Measurements from ENCODE around the gene MCU.

The MCU gene

GRCh38 chr10:72785409-72785808, 93.5 kb downstream of the MCU start:
- H3K27ac ChIP-seq (ENCODE audit: low read depth, low read length), result peak overlapping the region; percentile 97
- H3K9ac ChIP-seq (ENCODE audit: low read depth, low read length), result no peak overlapping the region; the same call in 1 of the 2 replicates
- H3K9me3 ChIP-seq (ENCODE audit: control insufficient read depth, insufficient read depth, low read length), result no peaks in the 10 kb centered on the region
- peaks cover 60% of the 10 kb centered on the region for H3K4me1 ChIP-seq (ENCODE audit: control insufficient read depth, insufficient read depth, low read length)
- no peaks in the 10 kb centered on the region for H3K36me3 ChIP-seq (ENCODE audit: control insufficient read depth, insufficient read depth, low read length)
- H3K27me3 ChIP-seq (ENCODE audit: control insufficient read depth, insufficient read depth, low read length), result no peaks in the 10 kb centered on the region
- H3K4me3 ChIP-seq (ENCODE audit: low read depth, low read length), result peak overlapping the region; percentile 33; the same call in 1 of the 2 replicates

GRCh38 chr10:72790216-72790990, 98.5 kb downstream of the MCU start:
- Histone ChIP-seq H3K9ac (ENCODE audit: low read depth, low read length) (no peak overlapping the region), H3K4me1 (ENCODE audit: control insufficient read depth, insufficient read depth, low read length) (peaks cover 58% of the 10 kb centered on the region), H3K36me3 (ENCODE audit: control insufficient read depth, insufficient read depth, low read length) (no peaks in the 10 kb centered on the region), H3K4me3 (ENCODE audit: low read depth, low read length) (no peak overlapping the region), H3K27me3 (ENCODE audit: control insufficient read depth, insufficient read depth, low read length) (no peaks in the 10 kb centered on the region), H3K27ac (ENCODE audit: low read depth, low read length) (peak overlapping the region; percentile 22), H3K9me3 (ENCODE audit: control insufficient read depth, insufficient read depth, low read length) (no peaks in the 10 kb centered on the region)

- Histone ChIP-seq H3K4me1 (ENCODE audit: control insufficient read depth, insufficient read depth, low read length) (peaks cover 50% of the 10 kb centered on the region), H3K27ac (ENCODE audit: low read depth, low read length) (peak overlapping the region; percentile 85)
Observed at GRCh38 chr10:72792288-72792687, 100.3 kb downstream of the MCU start.

DNA sequence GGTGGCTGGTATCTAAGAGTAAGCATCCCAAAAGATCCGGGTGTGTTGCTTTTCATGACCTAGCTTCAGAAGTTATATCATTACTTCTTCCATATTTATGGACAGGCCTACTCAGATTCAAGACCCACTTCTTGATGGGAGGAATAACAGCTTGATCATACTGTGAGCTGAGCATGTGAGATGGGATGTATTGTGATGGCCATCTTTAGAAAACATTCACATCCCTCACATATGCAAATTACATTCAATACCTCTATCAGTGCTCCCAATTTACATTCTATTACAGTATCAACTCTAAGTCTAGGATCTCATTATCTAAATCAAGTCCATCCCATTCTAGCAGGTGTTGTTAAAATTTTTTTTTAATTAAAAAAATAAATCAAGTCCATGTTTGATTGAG, 101.8 kb downstream of the MCU start:
- H3K27me3 ChIP-seq (ENCODE audit: control insufficient read depth, insufficient read depth, low read length), result no peaks in the 10 kb centered on the region
- no peaks in the 10 kb centered on the region for H3K9me3 ChIP-seq (ENCODE audit: control insufficient read depth, insufficient read depth, low read length)
- H3K36me3 ChIP-seq (ENCODE audit: control insufficient read depth, insufficient read depth, low read length), result no peaks in the 10 kb centered on the region
- H3K4me3 ChIP-seq (ENCODE audit: low read depth, low read length), result 0 out of 2 replicates have a peak overlapping the region, but pooled peaks have one; percentile 19
- H3K27ac ChIP-seq (ENCODE audit: low read depth, low read length), result peak overlapping the region; percentile 85
- H3K9ac ChIP-seq (ENCODE audit: low read depth, low read length), result no peak overlapping the region
- H3K4me1 ChIP-seq (ENCODE audit: control insufficient read depth, insufficient read depth, low read length), result peaks cover 50% of the 10 kb centered on the region

More at GRCh38 chr10:72792288-72792687, 100.3 kb downstream of the MCU start:
- Histone ChIP-seq H3K27me3 (ENCODE audit: control insufficient read depth, insufficient read depth, low read length) (no peaks in the 10 kb centered on the region), H3K9ac (ENCODE audit: low read depth, low read length) (peak overlapping the region; percentile 39), H3K9me3 (ENCODE audit: control insufficient read depth, insufficient read depth, low read length) (no peaks in the 10 kb centered on the region), H3K36me3 (ENCODE audit: control insufficient read depth, insufficient read depth, low read length) (no peaks in the 10 kb centered on the region), H3K4me3 (ENCODE audit: low read depth, low read length) (peak overlapping the region; percentile 28; the same call in 1 of the 2 replicates)

GRCh38 chr10:72794260-72794659, 102.3 kb downstream of the MCU start:
- H3K27ac ChIP-seq (ENCODE audit: low read depth, low read length), result peak overlapping the region; percentile 85
- peaks cover 50% of the 10 kb centered on the region for H3K4me1 ChIP-seq (ENCODE audit: control insufficient read depth, insufficient read depth, low read length)
- H3K4me3 ChIP-seq (ENCODE audit: low read depth, low read length), result 0 out of 2 replicates have a peak overlapping the region, but pooled peaks have one; percentile 19
- H3K27me3 ChIP-seq (ENCODE audit: control insufficient read depth, insufficient read depth, low read length), result no peaks in the 10 kb centered on the region
- H3K9ac ChIP-seq (ENCODE audit: low read depth, low read length), result no peak overlapping the region
- H3K9me3 ChIP-seq (ENCODE audit: control insufficient read depth, insufficient read depth, low read length), result no peaks in the 10 kb centered on the region
- no peaks in the 10 kb centered on the region for H3K36me3 ChIP-seq (ENCODE audit: control insufficient read depth, insufficient read depth, low read length)

DNA sequence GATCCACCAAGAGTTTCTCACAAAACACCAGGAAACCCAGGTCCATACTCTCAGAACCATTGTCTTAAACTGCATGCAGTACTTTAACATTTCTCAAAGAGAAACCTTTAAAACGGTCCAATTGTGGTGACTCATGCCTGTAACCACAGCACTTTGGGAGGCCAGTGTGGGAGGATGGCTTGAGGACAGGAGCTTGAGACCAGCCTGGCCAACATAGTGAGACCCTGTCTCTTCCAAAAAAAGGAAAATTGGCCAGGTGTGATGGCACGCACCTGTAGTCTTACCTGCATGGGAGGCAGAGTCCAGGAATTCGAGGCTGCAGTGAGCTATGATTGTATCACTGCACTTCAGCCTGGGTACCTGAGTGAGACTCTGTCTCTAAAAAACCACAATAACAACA, 104.1 kb downstream of the MCU start:
- Histone ChIP-seq H3K36me3 (ENCODE audit: control insufficient read depth, insufficient read depth, low read length) (no peaks in the 10 kb centered on the region), H3K4me3 (ENCODE audit: low read depth, low read length) (no peak overlapping the region), H3K27me3 (ENCODE audit: control insufficient read depth, insufficient read depth, low read length) (no peaks in the 10 kb centered on the region), H3K4me1 (ENCODE audit: control insufficient read depth, insufficient read depth, low read length) (peaks cover 39% of the 10 kb centered on the region), H3K27ac (ENCODE audit: low read depth, low read length) (no peak overlapping the region), H3K9ac (ENCODE audit: low read depth, low read length) (no peak overlapping the region), H3K9me3 (ENCODE audit: control insufficient read depth, insufficient read depth, low read length) (no peaks in the 10 kb centered on the region)

DNA sequence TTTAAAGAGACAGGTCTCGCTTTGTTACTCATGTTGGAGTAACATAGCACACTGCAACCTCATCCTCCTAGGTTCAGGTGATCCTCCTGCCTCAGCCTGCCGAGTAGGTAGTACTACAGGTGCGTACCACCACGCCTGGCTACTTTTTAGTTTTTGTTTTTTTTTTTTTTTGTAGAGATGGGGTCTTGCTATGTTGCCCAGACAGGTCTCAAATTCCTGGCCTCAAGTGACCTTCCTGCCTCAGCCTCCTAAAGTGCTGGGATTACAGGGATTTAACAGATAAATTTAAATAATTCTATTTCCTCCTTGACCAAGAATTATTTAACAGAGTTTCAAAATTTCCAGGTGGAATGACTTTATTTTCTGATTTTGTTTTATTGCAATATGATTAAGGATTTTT, 104.6 kb downstream of the MCU start:
- Histone ChIP-seq H3K27me3 (ENCODE audit: control insufficient read depth, insufficient read depth, low read length) (no peaks in the 10 kb centered on the region), H3K9me3 (ENCODE audit: control insufficient read depth, insufficient read depth, low read length) (no peaks in the 10 kb centered on the region), H3K4me1 (ENCODE audit: control insufficient read depth, insufficient read depth, low read length) (peaks cover 34% of the 10 kb centered on the region), H3K9ac (ENCODE audit: low read depth, low read length) (no peak overlapping the region), H3K27ac (ENCODE audit: low read depth, low read length) (no peak overlapping the region), H3K36me3 (ENCODE audit: control insufficient read depth, insufficient read depth, low read length) (no peaks in the 10 kb centered on the region), H3K4me3 (ENCODE audit: low read depth, low read length) (no peak overlapping the region)

DNA sequence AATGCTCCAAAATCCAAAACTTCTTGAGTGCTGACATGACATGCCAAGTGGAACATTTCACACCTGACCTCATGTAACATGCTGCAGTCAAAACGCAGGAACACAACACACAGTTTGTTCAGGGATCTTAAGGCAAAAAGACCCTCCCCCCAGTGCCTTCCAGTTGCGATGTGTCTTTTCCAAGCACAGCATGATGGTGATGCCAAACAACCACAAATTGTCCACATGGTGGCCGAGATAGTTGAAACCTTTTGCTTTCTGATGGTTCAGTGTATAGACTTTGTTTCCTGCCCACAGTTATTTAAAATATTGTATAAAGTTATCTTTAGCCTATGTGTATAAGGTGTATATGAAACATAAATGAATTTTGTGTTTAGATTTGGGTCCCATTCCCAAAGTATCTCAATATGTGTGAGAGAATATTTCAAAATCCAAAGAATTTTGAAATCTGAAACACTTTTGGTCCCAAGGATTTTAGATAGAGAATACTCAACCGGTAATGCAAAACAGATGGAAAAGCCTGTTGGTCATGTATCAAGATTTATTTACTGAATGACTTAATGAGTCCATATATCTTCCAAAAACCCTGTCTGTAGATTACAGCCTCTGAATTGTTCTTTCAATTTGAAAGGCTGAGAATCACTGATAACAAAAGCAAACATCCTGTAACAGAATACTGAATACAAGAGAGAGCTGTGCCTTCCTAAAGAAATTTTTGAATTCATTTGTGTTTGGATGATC, 108.2 kb downstream of the MCU start:
- Histone ChIP-seq H3K4me1 (ENCODE audit: control insufficient read depth, insufficient read depth, low read length) (peaks cover 13% of the 10 kb centered on the region; the same call in 1 of the 2 replicates), H3K9me3 (ENCODE audit: control insufficient read depth, insufficient read depth, low read length) (no peaks in the 10 kb centered on the region), H3K27me3 (ENCODE audit: control insufficient read depth, insufficient read depth, low read length) (no peaks in the 10 kb centered on the region), H3K27ac (ENCODE audit: low read depth, low read length) (no peak overlapping the region), H3K4me3 (ENCODE audit: low read depth, low read length) (no peak overlapping the region), H3K9ac (ENCODE audit: low read depth, low read length) (no peak overlapping the region), H3K36me3 (ENCODE audit: control insufficient read depth, insufficient read depth, low read length) (no peaks in the 10 kb centered on the region)

- H3K9ac ChIP-seq (ENCODE audit: low read depth, low read length), result no peak overlapping the region
- no peaks in the 10 kb centered on the region for H3K36me3 ChIP-seq (ENCODE audit: control insufficient read depth, insufficient read depth, low read length)
- peaks cover 12% of the 10 kb centered on the region; the same call in 1 of the 2 replicates for H3K4me1 ChIP-seq (ENCODE audit: control insufficient read depth, insufficient read depth, low read length)
- H3K4me3 ChIP-seq (ENCODE audit: low read depth, low read length), result no peak overlapping the region
- H3K27me3 ChIP-seq (ENCODE audit: control insufficient read depth, insufficient read depth, low read length), result no peaks in the 10 kb centered on the region
- H3K27ac ChIP-seq (ENCODE audit: low read depth, low read length), result no peak overlapping the region
- H3K9me3 ChIP-seq (ENCODE audit: control insufficient read depth, insufficient read depth, low read length), result no peaks in the 10 kb centered on the region
Observed at GRCh38 chr10:72800741-72801092, 108.8 kb downstream of the MCU start.

- Histone ChIP-seq H3K27me3 (ENCODE audit: control insufficient read depth, insufficient read depth, low read length) (no peaks in the 10 kb centered on the region), H3K36me3 (ENCODE audit: control insufficient read depth, insufficient read depth, low read length) (no peaks in the 10 kb centered on the region), H3K4me3 (ENCODE audit: low read depth, low read length) (no peak overlapping the region), H3K4me1 (ENCODE audit: control insufficient read depth, insufficient read depth, low read length) (peaks cover 12% of the 10 kb centered on the region; the same call in 1 of the 2 replicates), H3K9me3 (ENCODE audit: control insufficient read depth, insufficient read depth, low read length) (no peaks in the 10 kb centered on the region), H3K27ac (ENCODE audit: low read depth, low read length) (no peak overlapping the region), H3K9ac (ENCODE audit: low read depth, low read length) (no peak overlapping the region)
Observed at GRCh38 chr10:72801263-72801868, 109.4 kb downstream of the MCU start.

DNA sequence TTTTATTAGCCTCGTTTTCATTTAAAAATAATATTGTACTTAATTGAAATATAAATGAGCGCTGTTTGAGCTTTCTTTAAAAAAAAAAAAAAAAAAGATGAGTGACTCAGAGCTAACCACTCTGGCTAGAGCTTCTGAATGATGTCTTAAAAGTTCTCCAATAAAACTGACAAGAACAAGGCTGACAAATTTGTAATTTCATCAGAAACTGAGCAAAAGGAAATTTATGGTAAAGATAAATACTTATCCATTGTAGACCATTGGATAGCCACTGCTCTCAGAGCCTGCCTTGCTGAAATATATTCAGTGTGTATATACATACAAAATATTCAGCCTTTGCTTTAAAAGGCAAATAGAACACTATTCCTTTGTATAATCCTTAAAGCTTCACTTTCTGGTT, 110.4 kb downstream of the MCU start:
- no peaks in the 10 kb centered on the region for H3K27me3 ChIP-seq (ENCODE audit: control insufficient read depth, insufficient read depth, low read length)
- no peak overlapping the region for H3K9ac ChIP-seq (ENCODE audit: low read depth, low read length)
- no peaks in the 10 kb centered on the region for H3K9me3 ChIP-seq (ENCODE audit: control insufficient read depth, insufficient read depth, low read length)
- H3K4me1 ChIP-seq (ENCODE audit: control insufficient read depth, insufficient read depth, low read length), result peaks cover 12% of the 10 kb centered on the region; the same call in 1 of the 2 replicates
- H3K27ac ChIP-seq (ENCODE audit: low read depth, low read length), result no peak overlapping the region
- H3K4me3 ChIP-seq (ENCODE audit: low read depth, low read length), result no peak overlapping the region
- H3K36me3 ChIP-seq (ENCODE audit: control insufficient read depth, insufficient read depth, low read length), result no peaks in the 10 kb centered on the region

All from HUES48 (cell line).